OCI-LY7 (cell line): Measurements from ENCODE around the gene ZC3H8.

ENCODE experiments used
- CTCF ChIP-seq: fragments of 200-600 bp; sonication (generic); conservative IDR thresholded peaks from 2 replicates; pipeline ENCODE4 v1.5.1; 2014; ENCODE audit warnings: mild to moderate bottlenecking, antibody characterized with exemption, low read length, moderate library complexity, mixed read lengths
- EZH2phosphoT487 ChIP-seq: fragments of 200-600 bp; sonication (generic); IDR thresholded peaks from 2 replicates; pipeline ENCODE4 v1.6.1; 2018; ENCODE audit warnings: low read depth, borderline replicate concordance, mild to moderate bottlenecking, mixed run types, antibody characterized with exemption, low read length, moderate library complexity, mixed read lengths

GRCh38 chr2:112220186-112220585 is 34.7 kb downstream of the ZC3H8 start:
- TF ChIP-seq CTCF (no peak), EZH2phosphoT487 (no peak)
